Immature natural killer cell (primary cell): ENCODE data around the gene FIGNL1. TPM values are rescaled to one million over a fixed set of nuclear protein-coding genes. Genes with fewer than 3 reads are reported as not detected.
A peak's percentile ranks its signal among the peaks of the same experiment; 100 is the strongest.

Experiments used
- DNase-seq, 3 donors: peaks; one replicate each; pipeline ENCODE4 v3.0.0; 2022; ENCODE audit warnings: mixed read lengths in 1 of 3
- H3K27ac Mint-ChIP-seq, 6 donors: one replicate each; pipeline ENCODE4 v1.8.0; 2020; ENCODE audit warnings: mixed read lengths in 6 of 6, mild to moderate bottlenecking in 5 of 6, inconsistent platforms in 4 of 6, moderate library complexity in 3 of 6
- H3K27me3 Mint-ChIP-seq, 3 donors: one replicate each; pipeline ENCODE4 v1.8.0; 2020 to 2021; ENCODE audit warnings: low read depth in 3 of 3, mild to moderate bottlenecking in 3 of 3, mixed read lengths in 3 of 3, moderate library complexity in 3 of 3, inconsistent platforms in 1 of 3
- H3K36me3 Mint-ChIP-seq, 3 donors: one replicate each; pipeline ENCODE4 v1.8.0; 2020; ENCODE audit warnings: mixed read lengths in 3 of 3, inconsistent platforms in 2 of 3, mild to moderate bottlenecking in 2 of 3
- H3K4me1 Mint-ChIP-seq, 2 donors: one replicate each; pipeline ENCODE4 v1.8.0; 2020; ENCODE audit warnings: inconsistent platforms in 2 of 2, mild to moderate bottlenecking in 2 of 2, mixed read lengths in 2 of 2, moderate library complexity in 1 of 2
- H3K4me3 Mint-ChIP-seq, 5 donors: one replicate each; pipeline ENCODE4 v1.8.0; 2020; ENCODE audit warnings: mild to moderate bottlenecking in 5 of 5, mixed read lengths in 5 of 5, inconsistent platforms in 3 of 5, moderate library complexity in 3 of 5
- H3K9me3 Mint-ChIP-seq, 6 donors: one replicate each; pipeline ENCODE4 v1.8.0; 2020; ENCODE audit warnings: mild to moderate bottlenecking in 6 of 6, mixed read lengths in 6 of 6, inconsistent platforms in 4 of 6, moderate library complexity in 3 of 6
- polyA plus RNA-seq, 3 donors: library from polyadenylated mRNA; unstranded; fragments of 300-500 nt; fragmentation: Illumina TruSeq; gene quantifications; one replicate each; pipeline ENCODE4 v1.2.3, GENCODE V29; 2021

FIGNL1 gene
- polyA plus RNA-seq, 3 donors from 2014 or later: 1.8 to 10.3 (median 3.7) TPM

- DNase-seq: no peak
- Mint-ChIP-seq H3K4me3 (no peak overlapping the region), H3K4me1 (no peaks in the 10 kb centered on the region), H3K36me3 (peaks cover 0 to 4% (median 0%) of the 10 kb centered on the region in 3 donors), H3K27ac (no peak overlapping the region), H3K27me3 (peaks cover 0 to 3% (median 2%) of the 10 kb centered on the region in 3 donors), H3K9me3 (no peaks in the 10 kb centered on the region)
Observed at GRCh38 chr7:50431316-50431715, 18.8 kb downstream of the FIGNL1 start.

GRCh38 chr7:50428911-50429310 lies 21.2 kb downstream of the FIGNL1 start:
- Mint-ChIP-seq H3K27me3 (peaks cover 0 to 3% (median 2%) of the 10 kb centered on the region in 3 donors), H3K27ac (no peak overlapping the region), H3K4me1 (no peaks in the 10 kb centered on the region), H3K4me3 (no peak overlapping the region), H3K9me3 (no peaks in the 10 kb centered on the region), H3K36me3 (no peaks in the 10 kb centered on the region)
- DNase-seq: no peak

GRCh38 chr7:50427518-50427917 lies 22.6 kb downstream of the FIGNL1 start:
- no peak for DNase-seq
- Mint-ChIP-seq H3K27me3 (peaks cover 0 to 3% (median 2%) of the 10 kb centered on the region in 3 donors), H3K36me3 (no peaks in the 10 kb centered on the region), H3K4me1 (no peaks in the 10 kb centered on the region), H3K4me3 (no peak overlapping the region), H3K9me3 (no peaks in the 10 kb centered on the region), H3K27ac (no peak overlapping the region)

GRCh38 chr7:50426280-50427045 lies 23.7 kb downstream of the FIGNL1 start:
- H3K27ac Mint-ChIP-seq: peak overlapping the region in 1 of 6 donors; percentile 19
- H3K4me3 Mint-ChIP-seq: no peak overlapping the region
- H3K4me1 Mint-ChIP-seq: no peaks in the 10 kb centered on the region
- DNase-seq: no peak
- H3K27me3 Mint-ChIP-seq: peaks cover 0 to 3% (median 2%) of the 10 kb centered on the region in 3 donors
- H3K36me3 Mint-ChIP-seq: no peaks in the 10 kb centered on the region
- H3K9me3 Mint-ChIP-seq: no peaks in the 10 kb centered on the region

- Mint-ChIP-seq H3K9me3 (no peaks in the 10 kb centered on the region), H3K27me3 (peaks cover 0 to 3% (median 2%) of the 10 kb centered on the region in 3 donors), H3K4me1 (no peaks in the 10 kb centered on the region), H3K36me3 (no peaks in the 10 kb centered on the region), H3K4me3 (no peak overlapping the region), H3K27ac (no peak overlapping the region)
- no peak for DNase-seq
Observed at GRCh38 chr7:50425318-50425717, 24.8 kb downstream of the FIGNL1 start.

- Mint-ChIP-seq H3K4me3 (no peak overlapping the region), H3K36me3 (no peaks in the 10 kb centered on the region), H3K27ac (no peak overlapping the region), H3K4me1 (no peaks in the 10 kb centered on the region), H3K9me3 (no peaks in the 10 kb centered on the region), H3K27me3 (peaks cover 0 to 3% (median under 1%) of the 10 kb centered on the region in 3 donors)
- no peak for DNase-seq
Observed at GRCh38 chr7:50423860-50424259, 26.3 kb downstream of the FIGNL1 start.

- H3K4me1 Mint-ChIP-seq: no peaks in the 10 kb centered on the region
- H3K36me3 Mint-ChIP-seq: no peaks in the 10 kb centered on the region
- H3K27me3 Mint-ChIP-seq: peaks cover 0 to 4% (median 0%) of the 10 kb centered on the region in 3 donors
- no peak for DNase-seq
- H3K9me3 Mint-ChIP-seq: no peaks in the 10 kb centered on the region
- no peak overlapping the region for H3K27ac Mint-ChIP-seq
- no peak overlapping the region for H3K4me3 Mint-ChIP-seq
Observed at GRCh38 chr7:50422858-50423257, 27.3 kb downstream of the FIGNL1 start.

- Mint-ChIP-seq H3K9me3 (no peaks in the 10 kb centered on the region), H3K27me3 (peaks cover 0 to 7% (median 3%) of the 10 kb centered on the region in 3 donors), H3K4me1 (peaks cover 0 to 4% of the 10 kb centered on the region in 2 donors), H3K27ac (no peak overlapping the region), H3K4me3 (no peak overlapping the region), H3K36me3 (no peaks in the 10 kb centered on the region)
- DNase-seq: no peak
Observed at GRCh38 chr7:50421043-50421442, 29.1 kb downstream of the FIGNL1 start.

GRCh38 chr7:50418526-50419290 lies 31.4 kb downstream of the FIGNL1 start:
- no peak overlapping the region for H3K4me3 Mint-ChIP-seq
- no peaks in the 10 kb centered on the region for H3K9me3 Mint-ChIP-seq
- H3K4me1 Mint-ChIP-seq: peaks cover 0 to 4% of the 10 kb centered on the region in 2 donors
- peaks cover 0 to 3% (median 0%) of the 10 kb centered on the region in 3 donors for H3K36me3 Mint-ChIP-seq
- H3K27me3 Mint-ChIP-seq: peaks cover 0 to 14% (median 3%) of the 10 kb centered on the region in 3 donors
- no peak overlapping the region for H3K27ac Mint-ChIP-seq
- no peak for DNase-seq

- H3K27ac Mint-ChIP-seq: no peak overlapping the region
- no peaks in the 10 kb centered on the region for H3K9me3 Mint-ChIP-seq
- no peak overlapping the region for H3K4me3 Mint-ChIP-seq
- peaks cover 0 to 14% (median 3%) of the 10 kb centered on the region in 3 donors for H3K27me3 Mint-ChIP-seq
- peak; percentile 59 to 70 (median 65) for DNase-seq
- H3K36me3 Mint-ChIP-seq: peaks cover 0 to 3% (median 0%) of the 10 kb centered on the region in 3 donors
- peaks cover 0 to 4% of the 10 kb centered on the region in 2 donors for H3K4me1 Mint-ChIP-seq
Observed at GRCh38 chr7:50418086-50418515, 32.0 kb downstream of the FIGNL1 start.

- Mint-ChIP-seq H3K27me3 (peaks cover 0 to 16% (median 6%) of the 10 kb centered on the region in 3 donors), H3K27ac (peak overlapping the region in 2 of 6 donors; percentile 27 to 55), H3K9me3 (no peaks in the 10 kb centered on the region), H3K4me1 (peaks cover 0 to 6% of the 10 kb centered on the region in 2 donors), H3K4me3 (no peak overlapping the region), H3K36me3 (peaks cover 0 to 5% (median 3%) of the 10 kb centered on the region in 3 donors)
- no peak for DNase-seq
Observed at GRCh38 chr7:50416527-50417182, 33.5 kb downstream of the FIGNL1 start.

GRCh38 chr7:50415844-50416364 lies 34.2 kb downstream of the FIGNL1 start:
- peaks cover 0 to 17% (median 6%) of the 10 kb centered on the region in 3 donors for H3K27me3 Mint-ChIP-seq
- H3K36me3 Mint-ChIP-seq: peaks cover 0 to 5% (median 3%) of the 10 kb centered on the region in 3 donors
- no peak overlapping the region for H3K4me3 Mint-ChIP-seq
- H3K9me3 Mint-ChIP-seq: no peaks in the 10 kb centered on the region
- DNase-seq: no peak
- no peak overlapping the region for H3K27ac Mint-ChIP-seq
- peaks cover 3 to 11% of the 10 kb centered on the region in 2 donors for H3K4me1 Mint-ChIP-seq

- H3K9me3 Mint-ChIP-seq: no peaks in the 10 kb centered on the region
- peaks cover 22 to 26% of the 10 kb centered on the region in 2 donors for H3K4me1 Mint-ChIP-seq
- no peak for DNase-seq
- peaks cover 3 to 24% (median 11%) of the 10 kb centered on the region in 3 donors for H3K27me3 Mint-ChIP-seq
- H3K27ac Mint-ChIP-seq: no peak overlapping the region
- H3K36me3 Mint-ChIP-seq: peaks cover 0 to 5% (median 3%) of the 10 kb centered on the region in 3 donors
- no peak overlapping the region for H3K4me3 Mint-ChIP-seq
Observed at GRCh38 chr7:50413561-50413960, 36.6 kb downstream of the FIGNL1 start.
